Right lobe of liver (tissue), 6 donors: ENCODE data around the gene ARPP21. TPM values are rescaled to one million over a fixed set of nuclear protein-coding genes. Genes with fewer than 3 reads are reported as not detected.

Experiments
- ATAC-seq, 4 donors: fragments of 200-7000 bp; cut with Tn5 transposase; one replicate each; pipeline ENCODE4 v1.9.1; 2020; ENCODE audit warnings: mild to moderate bottlenecking in 4 of 4, moderate library complexity in 4 of 4
- DNase-seq, 3 donors: peaks; one replicate each; pipeline ENCODE4 v3.0.0-alpha.2; 2020
- H3K27ac ChIP-seq, 3 donors: fragments of 200-600 bp; one replicate each; pipeline ENCODE4 v1.8.0; 2022
- H3K27me3 ChIP-seq, 2 donors: fragments of 200-600 bp; one replicate each; pipeline ENCODE4 v1.8.0; 2022
- H3K36me3 ChIP-seq, 4 donors: fragments of 200-600 bp; sonication (generic) in 1 of 4; one replicate each; pipeline versions ENCODE4 v1.5.1 to v1.8.0; 2017 to 2022; ENCODE audit warnings: control low read depth in 1 of 4
- H3K4me1 ChIP-seq, 4 donors: fragments of 200-600 bp; sonication (generic) in 1 of 4; one replicate each; pipeline versions ENCODE4 v1.5.1 to v1.8.0; 2017 to 2022; ENCODE audit warnings: control low read depth in 1 of 4
- H3K4me3 ChIP-seq, 3 donors: fragments of 200-600 bp; one replicate each; pipeline ENCODE4 v1.8.0; 2022
- H3K9me3 ChIP-seq, 4 donors: fragments of 200-600 bp; sonication (generic) in 1 of 4; one replicate each; pipeline versions ENCODE4 v1.5.1 to v1.8.0; 2017 to 2022; ENCODE audit warnings: control low read depth in 1 of 4
- POLR2A ChIP-seq: fragments of 450-650 bp; IDR thresholded peaks from one replicate; pipeline ENCODE4 v1.6.1; 2017; ENCODE audit warnings: antibody characterized with exemption, mild to moderate bottlenecking
- WGBS: methylation state at CpG from one replicate; pipeline ENCODE4 v1.1.6; 2018; ENCODE audit warnings: low coverage, low lambda C conversion rate; ENCODE audit not compliant: insufficient coverage; ENCODE audit errors: missing lambda C conversion rate; 5-methylcytosine and 5-hydroxymethylcytosine counted together
- intact Hi-C, 2 donors: fragments of 100-400 bp; cut with DNase I; formaldehyde crosslinking; loops; one replicate each; pipeline versions ENCODE4 v1.11.2 to v1.14.1; 2022
- total RNA-seq, 6 experiments: library from RNA; depleted of rRNA in 2 of 6; stranded (reverse); fragments of >200 nt in 2 of 6; fragmentation: NEBNext Ultra II Directional in 3 of 6; extraction: Animal tissue kit (Norgen Biotek cat#: 25700) in 3 of 6; gene quantifications; one replicate each; pipeline versions ENCODE4 v1.1.0 to v1.2.4, GENCODE V29; 2016 to 2023
- TF ChIP-seq, protein P1 (sequence below), 4 donors: fragments of 200-600 bp in 3 of 4; fragments of 450-650 bp in 1 of 4; IDR thresholded peaks; one replicate each; pipeline versions ENCODE4 v1.5.1 to v1.8.0; 2016 to 2022; ENCODE audit warnings: antibody characterized with exemption in 4 of 4, mild to moderate bottlenecking in 2 of 4
- donor health status: DM: no; HTN: yes; CAD: no.
- donor health status: DM: no; HTN: no; CAD: no.
- donor health status: DM: no; HTN: no; CAD: no.
- donor health status: DM: no; HTN: yes; CAD: no.
- donor health status: DM: no; HTN: yes; CAD: no.

The ARPP21 gene
- total RNA-seq, 6 experiments from 2014 or later = 0.51 to 1.8 (median 0.92) TPM; not detected in 1

DNA sequence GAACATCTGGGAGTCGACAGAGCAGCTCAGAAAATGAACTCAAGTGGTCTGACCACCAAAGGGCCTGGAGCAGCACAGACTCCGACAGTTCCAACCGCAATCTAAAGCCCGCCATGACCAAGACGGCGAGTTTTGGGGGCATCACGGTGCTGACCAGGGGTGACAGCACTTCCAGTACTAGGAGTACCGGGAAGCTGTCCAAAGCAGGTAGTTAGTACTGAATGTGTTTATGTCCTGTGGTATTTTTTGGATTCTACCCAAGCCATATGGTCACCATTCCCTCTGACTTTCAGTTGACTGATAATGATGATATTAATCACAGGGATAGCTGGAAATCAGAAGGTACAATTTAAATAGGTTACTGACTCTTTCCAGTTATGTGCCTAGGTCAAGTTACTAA lies 82.3 kb downstream of the ARPP21 start:
- DNase-seq (no peak), ATAC-seq (no peak)
- intact Hi-C loops = no loop called here
- Histone ChIP-seq H3K9me3 (no peaks in the 10 kb centered on the region), H3K4me3 (no peak overlapping the region), H3K27ac (no peak overlapping the region), H3K4me1 (no peaks in the 10 kb centered on the region), H3K27me3 (no peaks in the 10 kb centered on the region), H3K36me3 (no peaks in the 10 kb centered on the region)
- 82% methylated on average over 4 of the region's 8 CpGs for WGBS
- no peak for TF ChIP-seq POLR2A
- TF ChIP-seq, protein P1, sequence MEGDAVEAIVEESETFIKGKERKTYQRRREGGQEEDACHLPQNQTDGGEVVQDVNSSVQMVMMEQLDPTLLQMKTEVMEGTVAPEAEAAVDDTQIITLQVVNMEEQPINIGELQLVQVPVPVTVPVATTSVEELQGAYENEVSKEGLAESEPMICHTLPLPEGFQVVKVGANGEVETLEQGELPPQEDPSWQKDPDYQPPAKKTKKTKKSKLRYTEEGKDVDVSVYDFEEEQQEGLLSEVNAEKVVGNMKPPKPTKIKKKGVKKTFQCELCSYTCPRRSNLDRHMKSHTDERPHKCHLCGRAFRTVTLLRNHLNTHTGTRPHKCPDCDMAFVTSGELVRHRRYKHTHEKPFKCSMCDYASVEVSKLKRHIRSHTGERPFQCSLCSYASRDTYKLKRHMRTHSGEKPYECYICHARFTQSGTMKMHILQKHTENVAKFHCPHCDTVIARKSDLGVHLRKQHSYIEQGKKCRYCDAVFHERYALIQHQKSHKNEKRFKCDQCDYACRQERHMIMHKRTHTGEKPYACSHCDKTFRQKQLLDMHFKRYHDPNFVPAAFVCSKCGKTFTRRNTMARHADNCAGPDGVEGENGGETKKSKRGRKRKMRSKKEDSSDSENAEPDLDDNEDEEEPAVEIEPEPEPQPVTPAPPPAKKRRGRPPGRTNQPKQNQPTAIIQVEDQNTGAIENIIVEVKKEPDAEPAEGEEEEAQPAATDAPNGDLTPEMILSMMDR (IDR thresholded peaks at IDR 0.05) = no peak

DNA sequence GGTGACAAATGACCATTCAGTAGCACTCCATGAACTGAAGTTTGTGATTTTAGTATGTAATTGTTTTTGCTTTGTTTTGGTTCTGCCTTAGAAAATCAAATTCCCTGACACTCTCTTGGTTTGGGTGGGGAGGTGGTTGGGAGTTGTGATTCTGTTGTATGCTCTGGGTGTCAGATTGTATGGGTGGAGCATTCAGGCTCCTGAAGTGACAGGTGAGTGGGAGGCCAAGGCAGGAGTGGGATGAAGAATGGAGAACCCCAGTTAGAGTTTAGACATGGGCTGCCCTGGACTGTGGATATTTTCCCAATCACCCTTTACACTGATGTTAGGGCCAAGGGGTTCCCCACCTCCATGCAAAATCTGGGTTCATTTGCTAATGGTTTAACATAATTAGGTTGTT lies 83.6 kb downstream of the ARPP21 start:
- Histone ChIP-seq H3K27ac (no peak overlapping the region), H3K36me3 (no peaks in the 10 kb centered on the region), H3K27me3 (no peaks in the 10 kb centered on the region), H3K4me3 (no peak overlapping the region), H3K4me1 (no peaks in the 10 kb centered on the region), H3K9me3 (no peaks in the 10 kb centered on the region)
- intact Hi-C loops = no loop called here
- DNase-seq = no peak
- TF ChIP-seq, protein P1 (IDR thresholded peaks at IDR 0.05) = no peak
- no peak for TF ChIP-seq POLR2A
- no peak for ATAC-seq

DNA sequence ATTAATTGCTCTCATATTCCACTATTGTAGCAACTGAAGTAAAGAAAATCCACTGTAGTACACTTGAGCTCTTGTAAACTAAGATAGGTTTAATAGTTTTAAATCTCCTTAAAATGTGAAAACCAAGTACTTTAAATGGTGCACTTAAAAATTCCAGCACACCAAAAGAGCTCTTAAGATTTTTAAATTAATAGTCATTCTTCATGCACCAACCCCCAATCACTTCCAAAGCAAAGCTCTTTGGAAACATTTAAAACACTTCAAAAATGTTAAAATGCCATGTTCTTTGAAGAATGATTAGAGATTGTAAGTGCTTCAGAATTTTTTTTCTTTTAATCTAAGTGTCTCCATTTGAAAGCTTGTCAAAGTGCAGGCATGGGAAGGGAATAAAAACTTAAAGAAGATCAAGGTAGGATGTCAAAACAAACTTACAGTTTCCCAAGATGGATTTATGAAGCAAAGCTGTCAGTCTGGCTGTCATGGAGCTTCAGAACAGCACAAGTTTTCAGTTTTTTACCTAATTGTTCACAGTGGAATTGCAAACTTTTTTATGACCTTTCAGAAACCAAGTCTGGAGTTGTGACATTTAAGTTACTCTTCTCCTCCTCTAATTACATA lies 84.3 kb downstream of the ARPP21 start:
- intact Hi-C loops = no loop called here

DNA sequence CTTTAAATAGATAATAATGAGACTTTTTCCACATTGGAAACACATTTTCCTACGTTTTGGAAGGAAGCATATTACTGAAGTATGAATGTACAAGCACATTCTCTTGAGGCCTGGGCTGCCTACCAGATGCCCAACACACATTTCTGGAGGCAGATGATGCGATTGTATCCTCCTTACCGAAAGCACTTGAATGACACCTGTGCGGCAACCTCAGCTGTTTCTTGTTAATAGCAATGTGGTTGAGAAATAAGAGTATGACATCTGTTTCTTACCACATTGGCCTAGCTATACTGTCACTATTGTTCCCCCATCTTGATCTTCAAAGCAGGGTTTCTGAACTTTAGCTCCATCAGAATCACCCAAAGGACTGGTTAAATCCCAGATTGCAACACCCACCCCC lies 84.8 kb downstream of the ARPP21 start:
- ATAC-seq (no peak), DNase-seq (no peak)
- H3K9me3 ChIP-seq = no peaks in the 10 kb centered on the region
- no peaks in the 10 kb centered on the region for H3K27me3 ChIP-seq
- H3K4me3 ChIP-seq = no peak overlapping the region
- 69% methylated on average over 4 of the region's 4 CpGs for WGBS
- H3K27ac ChIP-seq = no peak overlapping the region
- intact Hi-C loops = no loop called here
- H3K4me1 ChIP-seq = no peaks in the 10 kb centered on the region
- no peak for TF ChIP-seq POLR2A
- TF ChIP-seq, protein P1 (IDR thresholded peaks at IDR 0.05) = no peak
- H3K36me3 ChIP-seq = no peaks in the 10 kb centered on the region

More for the DNA sequence above, 84.3 kb downstream of the ARPP21 start:
- H3K27ac ChIP-seq = no peak overlapping the region
- TF ChIP-seq, protein P1 (IDR thresholded peaks at IDR 0.05) = no peak
- no peak for TF ChIP-seq POLR2A
- no peaks in the 10 kb centered on the region for H3K9me3 ChIP-seq
- H3K36me3 ChIP-seq = no peaks in the 10 kb centered on the region
- no peak for DNase-seq
- ATAC-seq = no peak
- no peaks in the 10 kb centered on the region for H3K4me1 ChIP-seq
- H3K4me3 ChIP-seq = no peak overlapping the region
- H3K27me3 ChIP-seq = no peaks in the 10 kb centered on the region

DNA sequence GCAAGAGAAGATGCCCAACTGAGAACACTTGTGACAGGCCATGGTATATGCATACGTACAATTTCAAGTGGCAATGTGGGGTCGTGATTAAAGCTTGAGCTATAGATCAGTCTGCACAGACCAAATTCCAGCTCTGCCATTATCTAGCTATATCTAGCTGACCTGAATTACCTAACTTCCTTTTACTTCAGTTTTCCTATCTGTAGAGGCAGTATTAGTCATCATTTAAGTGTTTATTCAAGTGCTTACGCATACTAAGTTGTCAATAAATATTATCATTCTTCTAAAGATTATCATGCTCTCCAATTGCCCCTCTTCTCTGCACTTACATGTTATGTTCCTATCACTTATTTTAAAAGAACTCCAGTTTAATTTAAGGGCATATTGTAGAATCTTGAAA lies 87.9 kb downstream of the ARPP21 start:
- TF ChIP-seq POLR2A = no peak
- TF ChIP-seq, protein P1 (IDR thresholded peaks at IDR 0.05) = no peak
- DNase-seq (no peak), ATAC-seq (peak in 1 of 4 donors; percentile 79)
- Histone ChIP-seq H3K9me3 (no peaks in the 10 kb centered on the region), H3K4me3 (no peak overlapping the region), H3K27ac (no peak overlapping the region), H3K27me3 (no peaks in the 10 kb centered on the region), H3K4me1 (no peaks in the 10 kb centered on the region), H3K36me3 (no peaks in the 10 kb centered on the region)
- intact Hi-C loops = no loop called here
- WGBS = 60% methylated on average over 3 of the region's 3 CpGs
